Measurements from ENCODE around the gene ALDH4A1. TPM values are rescaled to one million over a fixed set of nuclear protein-coding genes. Genes with fewer than 3 reads are reported as not detected.

ALDH4A1 gene
- total RNA-seq, 1 donor from 2014 or later: 6.5 TPM

- no peaks in the 10 kb centered on the region for H3K9me3 Mint-ChIP-seq
- TF ChIP-seq, protein P1, sequence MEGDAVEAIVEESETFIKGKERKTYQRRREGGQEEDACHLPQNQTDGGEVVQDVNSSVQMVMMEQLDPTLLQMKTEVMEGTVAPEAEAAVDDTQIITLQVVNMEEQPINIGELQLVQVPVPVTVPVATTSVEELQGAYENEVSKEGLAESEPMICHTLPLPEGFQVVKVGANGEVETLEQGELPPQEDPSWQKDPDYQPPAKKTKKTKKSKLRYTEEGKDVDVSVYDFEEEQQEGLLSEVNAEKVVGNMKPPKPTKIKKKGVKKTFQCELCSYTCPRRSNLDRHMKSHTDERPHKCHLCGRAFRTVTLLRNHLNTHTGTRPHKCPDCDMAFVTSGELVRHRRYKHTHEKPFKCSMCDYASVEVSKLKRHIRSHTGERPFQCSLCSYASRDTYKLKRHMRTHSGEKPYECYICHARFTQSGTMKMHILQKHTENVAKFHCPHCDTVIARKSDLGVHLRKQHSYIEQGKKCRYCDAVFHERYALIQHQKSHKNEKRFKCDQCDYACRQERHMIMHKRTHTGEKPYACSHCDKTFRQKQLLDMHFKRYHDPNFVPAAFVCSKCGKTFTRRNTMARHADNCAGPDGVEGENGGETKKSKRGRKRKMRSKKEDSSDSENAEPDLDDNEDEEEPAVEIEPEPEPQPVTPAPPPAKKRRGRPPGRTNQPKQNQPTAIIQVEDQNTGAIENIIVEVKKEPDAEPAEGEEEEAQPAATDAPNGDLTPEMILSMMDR (IDR thresholded peaks at IDR 0.05): no peak
- no peak for ATAC-seq (ENCODE audit: low read depth)
Observed at GRCh38 chr1:18936814-18937481, 34.6 kb upstream of the ALDH4A1 start.

GRCh38 chr1:18936471-18936813, 34.1 kb upstream of the ALDH4A1 start:
- Mint-ChIP-seq H3K27me3 (no peaks in the 10 kb centered on the region), H3K27ac (no peak overlapping the region), H3K9me3 (no peaks in the 10 kb centered on the region), H3K4me3 (no peak overlapping the region), H3K36me3 (ENCODE audit: low read depth) (no peaks in the 10 kb centered on the region), H3K4me1 (peaks cover 39% of the 10 kb centered on the region)
- intact Hi-C loops (cut with micrococcal nuclease): no loop called here
- POLR2A ChIA-PET: no interaction called here
- TF ChIP-seq, protein P1 (IDR thresholded peaks at IDR 0.05): no peak
- DNase-seq (no peak), ATAC-seq (ENCODE audit: low read depth) (no peak)
- CTCF ChIA-PET: no interaction called here

More at GRCh38 chr1:18936814-18937481, 34.6 kb upstream of the ALDH4A1 start:
- CTCF ChIA-PET: interaction anchor here (1.1 kb wide), 1 partner anchor 13 kb away, joined by 3 read pairs; no protein-coding TSS in a partner anchor
- no peak for DNase-seq
- H3K36me3 Mint-ChIP-seq (ENCODE audit: low read depth): no peaks in the 10 kb centered on the region
- no peak overlapping the region for H3K27ac Mint-ChIP-seq
- POLR2A ChIA-PET: interaction anchor here (0.6 to 1.0 kb wide), 2 partner anchors 15 to 315 kb away, joined by 3 to 5 read pairs; partner anchors contain the start of gene MRTO4
- peaks cover 36% of the 10 kb centered on the region for H3K4me1 Mint-ChIP-seq
- intact Hi-C loops (cut with micrococcal nuclease): no loop called here
- H3K27me3 Mint-ChIP-seq: no peaks in the 10 kb centered on the region
- no peak overlapping the region for H3K4me3 Mint-ChIP-seq

- CTCF ChIA-PET: no interaction called here
- POLR2A ChIA-PET: no interaction called here
- H3K36me3 Mint-ChIP-seq (ENCODE audit: low read depth): no peaks in the 10 kb centered on the region
- no peak for ATAC-seq (ENCODE audit: low read depth)
- TF ChIP-seq, protein P1 (IDR thresholded peaks at IDR 0.05): no peak
- H3K9me3 Mint-ChIP-seq: no peaks in the 10 kb centered on the region
- DNase-seq: no peak
- no peak overlapping the region for H3K4me3 Mint-ChIP-seq
- peaks cover 49% of the 10 kb centered on the region for H3K4me1 Mint-ChIP-seq
- H3K27me3 Mint-ChIP-seq: no peaks in the 10 kb centered on the region
- intact Hi-C loops (cut with micrococcal nuclease): no loop called here
- H3K27ac Mint-ChIP-seq: no peak overlapping the region
Observed at GRCh38 chr1:18934205-18935000, 32.0 kb upstream of the ALDH4A1 start.

GRCh38 chr1:18932879-18933278, 30.5 kb upstream of the ALDH4A1 start:
- no peak for ATAC-seq (ENCODE audit: low read depth)
- H3K9me3 Mint-ChIP-seq: no peaks in the 10 kb centered on the region
- no peaks in the 10 kb centered on the region for H3K36me3 Mint-ChIP-seq (ENCODE audit: low read depth)
- intact Hi-C loops (cut with micrococcal nuclease): no loop called here
- TF ChIP-seq, protein P1 (IDR thresholded peaks at IDR 0.05): no peak
- no peak overlapping the region for H3K27ac Mint-ChIP-seq
- CTCF ChIA-PET: no interaction called here
- no peaks in the 10 kb centered on the region for H3K27me3 Mint-ChIP-seq
- POLR2A ChIA-PET: no interaction called here
- no peak overlapping the region for H3K4me3 Mint-ChIP-seq
- DNase-seq: no peak
- H3K4me1 Mint-ChIP-seq: peaks cover 53% of the 10 kb centered on the region

DNA sequence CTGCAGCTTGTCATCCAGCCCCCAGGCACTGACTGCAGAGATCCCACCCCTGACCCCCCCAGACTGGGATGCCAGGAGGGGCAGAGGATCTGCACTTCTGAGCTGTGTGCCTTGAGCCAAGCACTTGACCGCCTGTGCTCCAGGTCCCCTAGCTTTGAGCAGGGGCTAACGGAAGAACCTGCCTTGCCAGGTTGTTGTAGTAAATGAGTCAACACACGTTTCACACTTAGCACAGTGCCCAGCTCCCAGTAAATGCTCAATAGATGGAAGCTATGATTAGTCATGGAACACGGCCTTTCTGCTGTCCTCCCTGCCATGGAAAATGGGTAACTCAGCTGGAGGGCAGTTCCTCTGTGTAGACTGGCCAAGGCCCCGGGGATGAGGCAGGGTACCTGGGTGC, 30.0 kb upstream of the ALDH4A1 start:
- ATAC-seq (ENCODE audit: low read depth) (no peak), DNase-seq (no peak)
- Mint-ChIP-seq H3K27me3 (no peaks in the 10 kb centered on the region), H3K4me1 (peaks cover 57% of the 10 kb centered on the region), H3K9me3 (no peaks in the 10 kb centered on the region), H3K36me3 (ENCODE audit: low read depth) (no peaks in the 10 kb centered on the region), H3K4me3 (no peak overlapping the region), H3K27ac (no peak overlapping the region)
- CTCF ChIA-PET: interaction anchor here (0.6 kb wide), 1 partner anchor 19 kb away, joined by 3 read pairs; no protein-coding TSS in a partner anchor
- intact Hi-C loops (cut with micrococcal nuclease): no loop called here
- POLR2A ChIA-PET: interaction anchor here (0.5 kb wide), 1 partner anchor 1494 kb away, joined by 3 read pairs; no protein-coding TSS in a partner anchor
- TF ChIP-seq, protein P1 (IDR thresholded peaks at IDR 0.05): no peak
